NCI-H774 (cell line): ENCODE data around the gene PYGO2.
"Not testable (repeated sequence)": the region's sequence is repeated elsewhere in the genome, so short reads cannot be mapped to it uniquely, and the experiment has no call there.

Experiments
- DNase-seq: peaks from one replicate; lab custom pipeline; 2025; lab: John Stamatoyannopoulos, UW

Gene PYGO2

DNA sequence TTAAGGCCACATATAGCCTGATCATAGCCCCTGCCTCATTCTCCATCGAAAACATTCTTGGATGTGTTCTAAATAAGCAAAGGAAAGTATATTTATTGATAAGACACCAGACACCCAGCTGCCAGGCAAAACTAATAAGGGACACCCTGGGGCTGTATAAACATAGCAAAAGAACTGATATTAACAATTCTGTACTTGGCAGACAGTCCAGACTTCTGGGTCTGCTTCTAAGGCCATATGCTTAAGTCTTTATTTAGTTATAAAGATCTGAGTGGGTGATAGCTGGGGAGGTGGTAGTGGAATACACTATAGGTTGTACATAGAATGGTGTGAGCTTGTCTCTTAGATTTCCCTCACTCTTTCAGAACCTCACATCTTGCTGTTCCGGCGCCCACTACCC is 16.8 kb upstream of the PYGO2 start:
- no peak for DNase-seq

- DNase-seq = not testable (repeated sequence)
These were observed 16.2 kb upstream of the PYGO2 start for GRCh38 chr1:154977762-154978161.

DNA sequence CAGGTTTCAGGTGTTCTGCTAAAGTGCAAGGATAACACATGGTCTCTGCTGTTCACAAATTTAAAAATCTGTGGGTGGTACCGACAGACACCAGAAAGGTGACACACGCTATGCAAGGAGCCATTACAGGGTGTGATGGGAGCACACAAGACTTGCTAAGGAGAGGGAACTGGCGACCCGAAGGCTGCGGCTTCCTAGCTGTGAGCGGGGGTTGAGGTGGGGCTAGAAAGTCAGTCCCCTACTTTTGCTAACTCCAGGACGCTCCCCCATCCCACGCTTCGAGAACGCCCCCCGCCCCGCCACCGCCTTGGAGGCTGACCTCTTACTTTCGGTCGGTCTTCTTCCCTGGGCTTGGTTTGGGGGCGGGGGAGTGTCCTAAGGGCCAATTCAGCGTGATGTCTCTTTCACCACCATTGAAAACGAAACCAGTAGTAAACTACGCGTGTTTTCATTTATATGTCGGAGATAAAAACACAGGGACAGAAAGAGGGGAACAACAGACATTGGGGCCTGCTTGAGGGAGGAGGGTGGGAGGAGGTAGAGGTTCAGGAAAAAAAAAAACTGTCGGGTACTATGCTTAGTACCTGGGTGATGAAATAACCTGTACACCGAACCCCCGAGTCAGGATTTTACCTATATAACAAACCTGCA is 14.0 kb upstream of the PYGO2 start:
- no peak for DNase-seq

DNA sequence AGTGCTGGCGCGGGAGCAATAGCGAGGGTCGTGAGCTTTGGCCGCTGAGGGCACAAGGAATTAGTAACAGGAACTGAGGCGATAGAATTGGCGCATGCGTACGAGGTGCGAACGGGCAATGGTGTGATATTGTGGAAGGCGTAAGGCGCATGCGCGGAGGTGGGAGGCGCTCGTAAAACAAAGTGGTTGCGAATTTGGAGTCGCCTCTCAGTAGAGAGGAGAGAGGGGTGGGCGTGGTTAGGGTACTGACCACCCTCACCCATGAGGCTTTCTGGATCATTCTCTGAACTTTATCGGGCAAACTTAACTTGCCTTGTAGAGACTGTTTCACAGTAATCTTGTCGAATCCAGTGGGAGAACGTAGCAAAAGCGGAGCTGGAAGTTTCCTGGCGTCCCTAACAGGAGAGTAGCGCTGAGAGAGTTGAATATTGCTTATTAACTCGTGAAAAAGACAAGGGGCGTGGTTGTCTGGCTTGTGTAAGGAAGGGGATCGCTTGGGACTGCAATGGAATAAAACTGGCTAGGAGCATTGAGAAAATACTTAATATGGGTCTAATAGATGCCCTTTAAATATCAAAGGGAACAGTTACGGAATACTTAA is 13.3 kb upstream of the PYGO2 start:
- DNase-seq = peak; percentile 94

DNA sequence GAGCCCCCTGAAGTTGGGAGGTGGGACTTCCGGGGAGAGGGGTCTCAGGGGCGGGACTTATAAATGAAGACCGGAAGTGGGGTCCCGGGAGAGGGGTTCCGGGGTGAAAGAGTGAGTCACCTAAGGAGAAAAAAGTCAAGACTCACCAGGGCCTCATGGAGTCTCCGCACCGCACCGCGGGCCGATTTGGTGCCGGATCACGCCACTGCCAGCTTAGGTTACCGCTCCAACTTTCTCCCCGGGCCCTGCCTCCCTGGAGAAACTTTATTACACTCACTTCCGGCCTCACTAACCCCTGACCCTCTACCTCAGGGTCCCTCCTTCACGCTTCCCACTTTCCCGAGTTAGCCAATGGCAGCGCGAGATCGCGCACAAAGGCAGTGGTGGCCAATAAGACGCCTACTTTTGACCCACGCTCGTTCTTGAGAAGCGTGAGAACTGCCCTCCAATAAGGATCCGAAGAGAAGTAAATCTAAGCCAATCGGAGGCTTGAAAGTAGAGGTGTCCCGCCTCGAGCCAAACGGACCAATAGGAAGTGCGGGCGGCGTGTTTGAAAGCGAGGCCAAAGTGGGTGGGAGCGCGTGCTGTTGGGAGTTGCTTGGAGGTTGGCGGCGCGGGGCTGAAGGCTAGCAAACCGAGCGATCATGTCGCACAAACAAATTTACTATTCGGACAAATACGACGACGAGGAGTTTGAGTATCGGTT is 12.7 kb upstream of the PYGO2 start, which contains the start of gene CKS1B:
TSS of gene CKS1B (plus strand) at position 580 of the 706 bp plus-strand sequence. CDS start at position 645, 65 bp downstream.
- DNase-seq = peak; percentile 100

DNA sequence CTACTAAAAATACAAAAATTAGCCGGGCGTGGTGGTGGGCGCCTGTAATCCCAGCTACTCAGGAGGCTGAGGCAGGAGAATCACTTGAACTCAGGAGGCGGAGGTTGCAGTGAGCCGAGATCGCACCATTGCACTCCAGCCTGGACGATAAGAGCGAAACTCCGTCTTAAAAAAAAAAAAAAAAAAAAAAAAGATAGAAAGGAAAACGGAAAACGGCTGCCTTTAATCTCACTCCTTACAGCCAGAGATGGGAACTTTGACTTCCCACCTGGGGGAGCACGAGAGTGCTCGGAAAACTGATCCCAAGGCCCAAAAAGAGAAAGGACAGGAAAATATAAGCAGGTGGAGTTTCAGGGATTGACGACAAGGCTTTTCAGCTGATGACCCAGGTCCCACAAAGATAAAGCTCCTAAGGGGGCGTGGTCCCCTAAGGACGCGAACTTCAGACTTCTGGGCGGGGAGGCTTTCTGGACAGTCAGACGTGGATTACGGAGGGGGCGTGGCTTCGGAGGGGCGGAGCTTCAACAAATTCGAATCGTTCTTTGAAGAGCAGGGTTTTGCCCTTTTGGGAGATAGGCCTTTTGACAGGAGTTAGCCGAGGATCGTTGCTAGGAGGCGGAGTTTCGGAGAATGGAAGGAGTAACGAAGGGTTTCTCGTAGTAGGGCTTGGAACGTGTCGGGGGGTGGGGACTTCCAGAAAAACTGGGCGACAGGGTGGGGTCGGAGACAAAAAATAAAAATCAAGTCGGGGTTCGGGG is 11.9 kb upstream of the PYGO2 start:
- peak; percentile 90 for DNase-seq

- no peak for DNase-seq
These were observed 11.1 kb upstream of the PYGO2 start for GRCh38 chr1:154972517-154973343.

DNA sequence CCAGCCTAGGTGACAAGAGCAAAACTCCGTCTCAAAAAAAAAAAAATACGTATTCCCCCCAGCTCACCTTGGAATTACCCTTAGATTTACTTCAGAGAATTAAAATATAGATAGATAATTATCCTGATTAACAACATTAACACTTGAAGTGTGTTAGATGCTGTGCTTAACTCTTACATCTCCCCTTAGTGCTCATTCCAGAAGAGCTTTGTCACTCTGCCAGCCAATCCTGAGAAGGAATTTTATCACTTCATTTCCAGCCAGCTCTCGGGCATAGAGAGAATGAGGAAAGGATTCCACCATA is 10.6 kb upstream of the PYGO2 start:
- no peak for DNase-seq

GRCh38 chr1:154971341-154971998 is 9.9 kb upstream of the PYGO2 start:
- no peak for DNase-seq

- DNase-seq = peak; percentile 75
These were observed 9.2 kb upstream of the PYGO2 start, which contains the start of gene SHC1 for GRCh38 chr1:154970631-154971340. Gene SHC1, minus strand, starts transcription at chr1:154970747. Its CDS starts 221 bp downstream, at chr1:154970526.

DNA sequence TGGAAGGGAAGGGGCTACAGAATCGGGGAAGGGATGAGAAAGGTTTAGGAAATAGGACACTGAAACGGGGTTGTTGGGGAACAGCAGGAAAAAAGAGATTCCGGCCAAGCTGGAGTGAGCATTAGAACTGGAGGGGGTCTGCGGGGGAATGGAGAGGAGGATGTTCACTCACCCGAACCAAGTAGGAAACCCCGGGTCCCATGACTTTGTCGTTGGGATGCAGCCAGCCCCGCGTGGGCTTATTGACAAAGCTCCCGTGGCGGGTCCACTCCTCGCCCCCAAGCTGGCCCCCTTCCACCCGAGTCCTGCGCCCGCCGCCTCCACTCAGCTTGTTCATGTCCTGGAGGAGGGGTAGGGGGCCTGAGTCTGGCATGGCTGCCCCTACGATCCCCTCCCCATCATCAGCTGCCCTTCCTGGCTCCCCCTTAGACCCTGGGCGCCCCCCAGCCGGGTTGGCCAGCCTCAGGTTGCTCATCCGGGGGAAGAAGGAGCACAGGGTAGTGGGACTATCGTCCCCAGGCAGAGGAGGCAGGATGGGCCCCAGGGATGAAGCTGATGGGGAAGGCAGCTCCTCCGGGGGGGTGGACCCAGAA is 8.4 kb upstream of the PYGO2 start:
- no peak for DNase-seq

DNA sequence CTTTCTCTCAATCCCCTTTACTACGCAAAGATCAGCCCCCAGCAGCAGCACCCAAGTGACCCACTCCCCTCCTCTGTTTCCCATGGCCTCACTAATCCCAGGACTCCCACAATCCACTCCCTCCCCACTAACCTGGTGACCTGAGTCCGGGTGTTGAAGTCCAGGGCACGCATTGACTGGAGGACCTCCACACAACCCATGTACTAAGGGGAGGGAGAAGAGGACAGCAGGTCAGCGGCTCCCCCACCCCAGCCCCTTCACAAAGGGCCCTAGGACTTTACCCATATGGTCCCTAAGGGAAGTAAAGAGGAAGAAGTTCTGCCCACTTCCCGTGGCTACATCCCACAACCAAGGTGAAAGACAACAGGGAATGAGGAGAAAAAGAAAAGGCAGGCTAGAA is 7.7 kb upstream of the PYGO2 start:
- no peak for DNase-seq

GRCh38 chr1:154968731-154969130 is 7.1 kb upstream of the PYGO2 start:
- DNase-seq = no peak

GRCh38 chr1:154967331-154967950 is 5.9 kb upstream of the PYGO2 start:
- no peak for DNase-seq

GRCh38 chr1:154966111-154966510 is 4.5 kb upstream of the PYGO2 start:
- no peak for DNase-seq

- DNase-seq = no peak
These were observed 2.8 kb upstream of the PYGO2 start for GRCh38 chr1:154964359-154964758.

- DNase-seq = no peak
These were observed 2.1 kb upstream of the PYGO2 start for GRCh38 chr1:154963643-154964042.

GRCh38 chr1:154962795-154963330 is 1.3 kb upstream of the PYGO2 start:
- DNase-seq = no peak

DNA sequence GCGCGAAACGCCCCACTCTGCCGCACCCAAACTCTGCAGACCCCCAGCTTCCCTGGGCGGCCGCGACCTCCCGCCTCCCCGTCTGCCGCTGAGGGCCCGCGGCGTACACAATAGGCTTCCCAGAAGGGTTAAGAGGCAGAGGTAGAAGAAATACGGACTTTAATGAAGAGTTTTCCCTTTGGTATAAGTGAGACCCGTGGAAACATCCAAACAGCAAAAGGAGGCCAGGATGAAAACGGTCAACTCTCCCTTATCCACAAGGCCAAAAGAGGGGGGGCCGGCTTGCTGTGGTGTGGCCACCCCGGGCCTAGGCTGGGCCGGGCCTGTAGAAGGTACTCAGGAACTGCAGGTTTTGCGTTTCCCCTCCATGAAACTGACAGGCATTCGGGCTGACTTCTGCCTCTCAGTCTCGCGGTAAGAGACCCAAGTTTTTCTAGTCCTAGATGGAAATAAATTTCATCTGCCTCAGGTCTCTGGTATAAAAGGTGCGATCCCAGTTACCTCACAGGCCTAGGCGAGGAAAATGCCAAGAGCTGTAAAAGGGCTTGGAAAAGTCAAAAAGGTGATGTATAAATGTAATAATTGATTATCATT is 671 bp upstream of the PYGO2 start:
- DNase-seq = no peak
